Stimulated activated effector memory CD8-positive, alpha-beta T cell treated with anti-CD3 and anti-CD28 coated beads, Interleukin-12 subunit alpha, Interleukin-12 subunit beta, amount 100 ng/mL, for 72 hours (primary cell): Measurements from ENCODE around the gene NTNG1.
"Not testable (repeated sequence)": the region's sequence is repeated elsewhere in the genome, so short reads cannot be mapped to it uniquely, and the experiment has no call there.

Experiments
- ATAC-seq: fragments of 150-1000 bp; cut with Tn5 transposase; 2 replicates; pipeline ENCODE4 v1.10.0; 2021
- DNase-seq, 2 donors: peaks; one replicate each; pipeline ENCODE4 v3.0.0; 2021 to 2022; ENCODE audit warnings: low spot score in 2 of 2
- H3K27ac Mint-ChIP-seq: one replicate; pipeline ENCODE4 v1.8.0; 2022; ENCODE audit warnings: mild to moderate bottlenecking, mixed read lengths
- H3K36me3 Mint-ChIP-seq: one replicate; pipeline ENCODE4 v1.8.0; 2022; ENCODE audit warnings: mild to moderate bottlenecking, mixed read lengths
- H3K4me1 Mint-ChIP-seq: one replicate; pipeline ENCODE4 v1.8.0; 2022; ENCODE audit warnings: mixed read lengths
- H3K4me3 Mint-ChIP-seq: one replicate; pipeline ENCODE4 v1.8.0; 2022; ENCODE audit warnings: mild to moderate bottlenecking, mixed read lengths
- H3K9me3 Mint-ChIP-seq: one replicate; pipeline ENCODE4 v1.8.0; 2022; ENCODE audit warnings: mixed read lengths

Gene NTNG1

GRCh38 chr1:107140703-107141490, at the start of gene NTNG1:
Gene NTNG1 (plus strand): TSS chr1:107141039.
- peak; percentile 59 for ATAC-seq
- Mint-ChIP-seq H3K4me3 (peak within 1 kb of the TSS; percentile 75), H3K4me1 (peaks cover 16% of the 10 kb centered on the region), H3K9me3 (no peaks in the 10 kb centered on the region), H3K36me3 (no peaks in the 10 kb centered on the region), H3K27ac (no peak within 1 kb of the TSS)
- DNase-seq: no peak

- Mint-ChIP-seq H3K4me3 (no peak overlapping the region), H3K4me1 (no peaks in the 10 kb centered on the region), H3K36me3 (no peaks in the 10 kb centered on the region), H3K9me3 (peaks cover 5% of the 10 kb centered on the region), H3K27ac (no peak overlapping the region)
- DNase-seq (no peak), ATAC-seq (no peak)
These were observed 49.4 kb upstream of the NTNG1 start for GRCh38 chr1:107091418-107091817.

- not testable (repeated sequence) for H3K27ac Mint-ChIP-seq, H3K4me1 Mint-ChIP-seq, DNase-seq, H3K36me3 Mint-ChIP-seq, H3K4me3 Mint-ChIP-seq, ATAC-seq, H3K9me3 Mint-ChIP-seq
These were observed 47.4 kb upstream of the NTNG1 start for GRCh38 chr1:107093395-107093794.

GRCh38 chr1:107095647-107096046, 45.2 kb upstream of the NTNG1 start:
- ATAC-seq (no peak), DNase-seq (no peak)
- H3K9me3 Mint-ChIP-seq: peaks cover 2% of the 10 kb centered on the region
- H3K4me3 Mint-ChIP-seq: no peak overlapping the region
- H3K4me1 Mint-ChIP-seq: no peaks in the 10 kb centered on the region
- no peak overlapping the region for H3K27ac Mint-ChIP-seq
- no peaks in the 10 kb centered on the region for H3K36me3 Mint-ChIP-seq

- DNase-seq: no peak
- Mint-ChIP-seq H3K36me3 (no peaks in the 10 kb centered on the region), H3K4me3 (no peak overlapping the region), H3K4me1 (no peaks in the 10 kb centered on the region), H3K27ac (no peak overlapping the region), H3K9me3 (peaks cover 2% of the 10 kb centered on the region)
- ATAC-seq: no peak
These were observed 44.1 kb upstream of the NTNG1 start for GRCh38 chr1:107096690-107097089.

- Mint-ChIP-seq H3K9me3 (no peaks in the 10 kb centered on the region), H3K4me1 (no peaks in the 10 kb centered on the region), H3K27ac (no peak overlapping the region), H3K36me3 (no peaks in the 10 kb centered on the region), H3K4me3 (no peak overlapping the region)
- ATAC-seq (no peak), DNase-seq (no peak)
These were observed 41.9 kb upstream of the NTNG1 start for GRCh38 chr1:107098961-107099360.

GRCh38 chr1:107100331-107100984, 40.4 kb upstream of the NTNG1 start:
- H3K9me3 Mint-ChIP-seq: no peaks in the 10 kb centered on the region
- DNase-seq: no peak
- H3K4me1 Mint-ChIP-seq: no peaks in the 10 kb centered on the region

GRCh38 chr1:107105914-107106313, 34.9 kb upstream of the NTNG1 start:
- Mint-ChIP-seq H3K36me3 (no peaks in the 10 kb centered on the region), H3K9me3 (no peaks in the 10 kb centered on the region), H3K4me1 (no peaks in the 10 kb centered on the region), H3K27ac (no peak overlapping the region), H3K4me3 (no peak overlapping the region)
- DNase-seq: no peak
- no peak for ATAC-seq

More at GRCh38 chr1:107100331-107100984, 40.4 kb upstream of the NTNG1 start:
- no peak overlapping the region for H3K4me3 Mint-ChIP-seq
- no peak for ATAC-seq
- H3K27ac Mint-ChIP-seq: no peak overlapping the region
- H3K36me3 Mint-ChIP-seq: no peaks in the 10 kb centered on the region

GRCh38 chr1:107110326-107110725, 30.5 kb upstream of the NTNG1 start:
- DNase-seq (no peak), ATAC-seq (no peak)
- peaks cover 2% of the 10 kb centered on the region for H3K9me3 Mint-ChIP-seq
- no peaks in the 10 kb centered on the region for H3K4me1 Mint-ChIP-seq
- no peak overlapping the region for H3K27ac Mint-ChIP-seq
- H3K4me3 Mint-ChIP-seq: no peak overlapping the region
- no peaks in the 10 kb centered on the region for H3K36me3 Mint-ChIP-seq

- Mint-ChIP-seq H3K36me3 (no peaks in the 10 kb centered on the region), H3K9me3 (peaks cover 2% of the 10 kb centered on the region), H3K4me1 (no peaks in the 10 kb centered on the region), H3K27ac (no peak overlapping the region), H3K4me3 (no peak overlapping the region)
- ATAC-seq: no peak
- no peak for DNase-seq
These were observed 24.5 kb upstream of the NTNG1 start for GRCh38 chr1:107116306-107116790.

- DNase-seq: no peak
- ATAC-seq: no peak
- no peak overlapping the region for H3K4me3 Mint-ChIP-seq
- H3K27ac Mint-ChIP-seq: no peak overlapping the region
- no peaks in the 10 kb centered on the region for H3K36me3 Mint-ChIP-seq
- no peaks in the 10 kb centered on the region for H3K9me3 Mint-ChIP-seq
- no peaks in the 10 kb centered on the region for H3K4me1 Mint-ChIP-seq
These were observed 18.6 kb upstream of the NTNG1 start for GRCh38 chr1:107122225-107122624.

- Mint-ChIP-seq H3K9me3 (no peaks in the 10 kb centered on the region), H3K27ac (no peak overlapping the region), H3K4me3 (no peak overlapping the region), H3K36me3 (no peaks in the 10 kb centered on the region), H3K4me1 (no peaks in the 10 kb centered on the region)
- no peak for ATAC-seq
- DNase-seq: no peak
These were observed 17.1 kb upstream of the NTNG1 start for GRCh38 chr1:107123741-107124140.

GRCh38 chr1:107124694-107125093, 16.1 kb upstream of the NTNG1 start:
- ATAC-seq: no peak
- Mint-ChIP-seq H3K9me3 (no peaks in the 10 kb centered on the region), H3K36me3 (no peaks in the 10 kb centered on the region), H3K4me3 (no peak overlapping the region), H3K4me1 (no peaks in the 10 kb centered on the region), H3K27ac (no peak overlapping the region)
- DNase-seq: no peak

- DNase-seq (no peak), ATAC-seq (no peak)
- Mint-ChIP-seq H3K27ac (no peak overlapping the region), H3K9me3 (no peaks in the 10 kb centered on the region), H3K4me1 (no peaks in the 10 kb centered on the region), H3K4me3 (no peak overlapping the region), H3K36me3 (no peaks in the 10 kb centered on the region)
These were observed 8.6 kb upstream of the NTNG1 start for GRCh38 chr1:107132195-107132594.

- Mint-ChIP-seq H3K4me1 (no peaks in the 10 kb centered on the region), H3K27ac (no peak overlapping the region), H3K4me3 (no peak overlapping the region), H3K9me3 (no peaks in the 10 kb centered on the region), H3K36me3 (no peaks in the 10 kb centered on the region)
- no peak for ATAC-seq
- DNase-seq: no peak
These were observed 8.1 kb upstream of the NTNG1 start for GRCh38 chr1:107132780-107133179.

GRCh38 chr1:107135463-107135862, 5.4 kb upstream of the NTNG1 start:
- DNase-seq: no peak
- H3K27ac Mint-ChIP-seq: no peak overlapping the region
- H3K36me3 Mint-ChIP-seq: no peaks in the 10 kb centered on the region
- no peaks in the 10 kb centered on the region for H3K9me3 Mint-ChIP-seq
- peaks cover 12% of the 10 kb centered on the region for H3K4me1 Mint-ChIP-seq
- ATAC-seq: no peak
- no peak overlapping the region for H3K4me3 Mint-ChIP-seq
